Measurements from ENCODE around the gene HPGDS.

DNA sequence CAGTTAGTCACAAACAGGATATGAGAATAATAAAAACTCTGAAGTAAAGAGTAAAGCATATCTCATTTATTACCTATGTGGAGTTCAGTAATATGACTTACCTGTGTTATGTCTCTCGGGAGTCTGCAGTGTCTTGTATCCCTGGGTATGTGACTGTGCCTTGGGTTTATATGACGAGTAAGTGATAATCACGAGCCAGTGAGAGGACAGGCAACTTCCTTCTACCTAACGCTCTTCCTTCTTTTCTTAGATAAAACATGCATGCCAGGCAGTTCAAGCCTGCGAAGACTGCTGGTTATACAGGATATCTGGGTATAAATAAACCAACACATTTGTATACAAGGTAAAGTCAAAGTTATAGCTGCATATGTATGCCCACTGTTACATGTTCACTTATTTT is at the start of gene HPGDS:
- TF ChIP-seq CTCF (IDR thresholded peaks at IDR 0.05; ENCODE audit: low read depth, low read length, missing input control) = no peak
- TF ChIP-seq GABPA (IDR thresholded peaks at IDR 0.05 in 1 of 2, conservative IDR thresholded peaks at IDR 0.05 in 1 of 2) = no peak

Measured in liver (tissue), 3 donors.